ENCODE data around the gene CLDN9. TPM values are rescaled to one million over a fixed set of nuclear protein-coding genes. Genes with fewer than 3 reads are reported as not detected.
A peak's percentile ranks its signal among the peaks of the same experiment; 100 is the strongest.

The CLDN9 gene
- total and polyA plus RNA-seq, 9 of the 15 experiments (the other 6 are each of a cell fraction or from before 2014, with no cell fraction given), result 0.12 to 0.44 (median 0.22) TPM; not detected in 4

GRCh38 chr16:2981177-2981898, 31.4 kb upstream of the CLDN9 start (continued):
- TF ChIP-seq ETS2 (tag; IDR thresholded peaks at IDR 0.05; ENCODE audit: borderline replicate concordance, poor library complexity, severe bottlenecking) (no peak), ZNF24 (IDR thresholded peaks at IDR 0.05) (0 out of 2 replicates have a peak, but pooled peaks have one; percentile 40), CHD1 (IDR thresholded peaks at IDR 0.05; ENCODE audit: low read length) (peak; percentile 10), HMGXB4 (CRISPR knock-in tag; IDR thresholded peaks at IDR 0.05) (no peak), EP300 (IDR thresholded peaks at IDR 0.05; ENCODE audit: low read length) (peak; percentile 51), RAD51 (IDR thresholded peaks at IDR 0.05; ENCODE audit: borderline replicate concordance, low read depth) (0 out of 2 replicates have a peak, but pooled peaks have one; percentile 6), ZNF133 (CRISPR knock-in tag; IDR thresholded peaks at IDR 0.05) (no peak), ARID4B (CRISPR knock-in tag; IDR thresholded peaks at IDR 0.05) (peak; percentile 25; the same call in 1 of the 2 replicates), SREBF2 (CRISPR knock-in tag; IDR thresholded peaks at IDR 0.05) (no peak), ZNF639 (CRISPR knock-in tag; conservative IDR thresholded peaks at IDR 0.05 in 1 of 2, IDR thresholded peaks at IDR 0.05 in 1 of 2) (peak in 1 of 2 experiments; percentile 61; a peak in 1 of 4 replicates), NR0B1 (IDR thresholded peaks at IDR 0.05; ENCODE audit: partially characterized antibody) (no peak), ZNF143 (CRISPR knock-in tag; IDR thresholded peaks at IDR 0.05) (peak; percentile 38; the same call in 1 of the 2 replicates), ZNF408 (CRISPR knock-in tag; IDR thresholded peaks at IDR 0.05; ENCODE audit: low read depth) (no peak), TBL1XR1 (IDR thresholded peaks at IDR 0.05; ENCODE audit: low read length in 2 of 2) (no peak), YY1 (IDR thresholded peaks at IDR 0.05; ENCODE audit: borderline replicate concordance in 1 of 3, control insufficient read depth in 1 of 3, extremely low read depth in 1 of 3, insufficient read depth in 3 of 3, insufficient read length in 1 of 3, insufficient replicate concordance in 2 of 3, low read depth in 1 of 3, low read length in 2 of 3) (peak in 1 of 3 experiments; percentile 61), POLR2AphosphoS5 (IDR thresholded peaks at IDR 0.05; ENCODE audit: control insufficient read depth, insufficient read depth, low read depth, low read length) (peak; percentile 35; the same call in 1 of the 2 replicates), ZNF316 (IDR thresholded peaks at IDR 0.05) (no peak)
